Measurements from ENCODE around the gene CYSRT1.

CYSRT1 gene

DNA sequence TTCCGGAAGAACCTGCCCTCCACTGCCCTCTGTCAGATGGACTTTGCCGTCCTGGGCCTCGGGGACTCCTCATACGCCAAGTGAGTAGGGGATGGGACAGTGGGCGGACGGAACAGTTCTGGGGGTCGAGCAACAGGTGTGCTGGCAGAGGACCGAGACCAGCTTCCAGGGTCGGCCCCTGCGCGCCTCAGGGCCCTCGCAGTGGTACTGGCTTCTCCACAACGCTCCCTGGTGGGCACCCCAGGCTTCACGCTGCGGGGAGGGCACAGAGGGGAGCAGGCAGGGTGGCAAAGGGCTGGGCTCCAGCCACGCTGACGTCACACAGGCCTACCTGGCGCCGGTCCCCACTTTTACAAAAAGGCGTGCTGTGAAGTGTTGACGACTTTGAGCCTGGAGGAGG is 12.5 kb upstream of the CYSRT1 start:
- DNase-seq (ENCODE audit: low read depth), result no peak

DNA sequence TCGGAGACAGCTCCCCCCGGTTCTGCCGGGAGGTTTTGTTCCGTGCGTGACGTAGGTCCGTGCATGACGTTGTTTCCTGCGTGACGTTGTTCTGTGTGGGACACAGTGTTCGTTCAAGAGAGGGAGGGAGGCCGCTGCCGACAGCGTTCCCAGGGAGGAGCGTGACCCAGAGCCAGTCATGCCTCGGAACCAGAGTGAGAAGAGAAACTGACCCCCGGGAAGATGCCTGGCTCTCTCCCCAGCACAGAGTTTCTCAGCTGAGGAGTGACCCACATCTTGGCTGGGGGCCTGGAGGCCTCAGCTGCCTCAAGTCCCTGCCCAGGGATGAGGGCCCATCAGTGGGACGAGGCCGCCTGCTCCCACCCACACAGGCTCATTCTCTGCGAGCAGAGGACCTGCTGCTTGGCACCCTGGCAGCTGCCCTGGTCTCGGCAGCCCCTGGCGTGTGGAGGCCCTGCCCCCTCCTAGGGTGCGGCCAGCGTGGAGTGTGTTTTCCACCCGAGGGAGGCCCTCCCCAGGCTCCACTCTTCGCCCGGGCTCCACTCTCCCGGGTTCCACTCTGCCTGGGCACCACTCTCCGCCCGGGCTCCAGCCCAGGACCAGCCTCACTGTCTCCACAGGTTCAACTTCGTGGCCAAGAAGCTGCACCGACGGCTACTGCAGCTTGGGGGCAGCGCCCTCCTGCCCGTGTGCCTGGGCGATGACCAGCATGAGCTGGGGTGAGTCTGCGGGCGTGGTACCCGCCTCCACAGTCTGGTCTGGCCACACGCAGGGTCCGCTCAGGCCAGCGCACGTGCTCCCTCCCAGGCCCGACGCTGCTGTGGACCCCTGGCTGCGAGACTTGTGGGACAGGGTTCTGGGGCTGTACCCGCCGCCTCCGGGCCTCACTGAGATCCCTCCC is 11.6 kb upstream of the CYSRT1 start:
- DNase-seq (ENCODE audit: low read depth), result no peak

DNA sequence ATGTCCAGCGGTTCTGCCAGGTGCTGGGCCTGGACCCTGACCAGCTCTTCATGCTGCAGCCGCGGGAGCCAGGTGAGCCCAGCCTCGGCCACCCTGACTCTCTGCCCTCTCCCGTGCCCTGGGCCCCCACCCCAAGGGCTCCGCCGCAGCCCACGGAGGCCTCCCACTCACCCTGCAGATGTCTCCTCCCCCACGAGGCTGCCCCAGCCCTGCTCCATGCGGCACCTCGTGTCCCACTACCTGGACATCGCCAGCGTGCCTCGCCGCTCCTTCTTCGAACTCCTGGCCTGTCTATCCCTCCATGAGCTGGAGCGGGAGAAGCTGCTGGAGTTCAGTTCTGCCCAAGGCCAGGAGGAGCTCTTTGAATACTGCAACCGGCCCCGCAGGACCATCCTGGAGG is 10.4 kb upstream of the CYSRT1 start:
- DNase-seq (ENCODE audit: low read depth), result no peak

DNA sequence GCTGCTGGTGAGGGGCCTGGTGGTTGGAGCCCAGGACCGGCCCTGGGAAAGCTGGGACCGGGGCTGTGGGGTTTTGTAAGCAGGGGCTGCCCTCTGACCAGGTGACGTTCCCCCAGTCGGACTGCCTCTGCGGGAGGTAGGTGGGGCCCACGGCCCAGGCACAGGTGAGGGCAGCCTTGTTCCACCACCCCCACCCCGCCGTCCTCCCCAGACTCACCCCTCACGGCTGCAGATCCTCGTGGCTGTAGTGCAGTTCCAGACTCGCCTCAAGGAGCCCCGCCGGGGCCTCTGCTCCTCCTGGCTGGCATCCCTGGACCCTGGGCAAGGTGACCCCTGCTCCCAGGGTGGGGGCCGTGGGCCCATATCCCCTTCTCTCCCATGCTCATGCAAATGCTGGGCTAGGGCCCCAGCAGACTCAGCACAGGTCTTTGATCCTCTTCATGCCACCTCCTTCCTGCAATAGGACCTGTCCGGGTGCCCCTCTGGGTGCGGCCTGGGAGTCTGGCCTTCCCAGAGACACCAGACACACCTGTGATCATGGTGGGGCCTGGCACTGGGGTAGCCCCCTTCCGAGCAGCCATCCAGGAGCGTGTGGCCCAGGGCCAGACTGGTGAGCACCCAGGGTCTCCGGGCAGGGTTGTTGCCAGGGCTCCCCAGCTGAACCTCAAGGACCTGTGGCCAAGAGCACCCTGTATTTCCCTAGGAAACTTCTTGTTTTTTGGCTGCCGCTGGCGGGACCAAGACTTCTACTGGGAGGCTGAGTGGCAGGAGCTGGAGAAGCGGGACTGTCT is 9.6 kb upstream of the CYSRT1 start:
- no peak for DNase-seq (ENCODE audit: low read depth)

DNA sequence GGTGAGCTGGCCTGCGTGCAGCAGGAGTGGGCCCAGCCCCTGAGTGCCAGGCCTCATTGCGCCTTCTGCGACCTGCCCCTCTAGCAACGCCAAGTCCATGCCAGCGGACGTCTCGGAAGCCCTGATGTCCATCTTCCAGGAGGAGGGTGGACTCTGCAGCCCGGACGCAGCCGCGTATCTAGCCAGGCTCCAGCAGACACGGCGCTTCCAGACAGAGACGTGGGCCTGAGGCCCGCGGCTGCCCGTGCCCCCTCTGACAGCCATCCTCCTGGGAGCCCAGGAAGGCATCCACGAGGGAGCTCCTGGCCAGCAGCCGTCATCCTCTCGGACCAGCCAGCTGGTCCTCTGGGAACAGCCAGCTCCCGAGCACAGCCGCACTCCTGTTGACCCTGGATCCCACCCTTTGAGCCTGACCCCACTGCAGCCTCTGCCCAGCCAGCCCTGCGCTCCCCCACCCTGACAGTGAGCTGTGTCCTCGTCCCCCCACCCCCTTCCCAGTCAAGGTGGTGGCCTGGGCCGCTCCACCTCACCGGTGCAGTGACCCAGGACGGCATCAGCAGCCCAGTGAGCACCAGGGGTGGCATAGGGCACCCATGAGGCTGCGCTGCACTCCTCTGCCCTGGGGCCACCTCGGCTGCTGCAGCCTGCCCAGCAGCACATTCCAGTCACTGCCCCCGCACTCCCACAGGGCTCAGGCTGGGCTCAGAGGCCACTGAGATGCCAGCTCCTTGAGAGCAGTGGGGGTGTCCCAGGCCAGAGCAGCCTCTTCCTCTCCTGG is 8.6 kb upstream of the CYSRT1 start:
- DNase-seq (ENCODE audit: low read depth), result no peak

DNA sequence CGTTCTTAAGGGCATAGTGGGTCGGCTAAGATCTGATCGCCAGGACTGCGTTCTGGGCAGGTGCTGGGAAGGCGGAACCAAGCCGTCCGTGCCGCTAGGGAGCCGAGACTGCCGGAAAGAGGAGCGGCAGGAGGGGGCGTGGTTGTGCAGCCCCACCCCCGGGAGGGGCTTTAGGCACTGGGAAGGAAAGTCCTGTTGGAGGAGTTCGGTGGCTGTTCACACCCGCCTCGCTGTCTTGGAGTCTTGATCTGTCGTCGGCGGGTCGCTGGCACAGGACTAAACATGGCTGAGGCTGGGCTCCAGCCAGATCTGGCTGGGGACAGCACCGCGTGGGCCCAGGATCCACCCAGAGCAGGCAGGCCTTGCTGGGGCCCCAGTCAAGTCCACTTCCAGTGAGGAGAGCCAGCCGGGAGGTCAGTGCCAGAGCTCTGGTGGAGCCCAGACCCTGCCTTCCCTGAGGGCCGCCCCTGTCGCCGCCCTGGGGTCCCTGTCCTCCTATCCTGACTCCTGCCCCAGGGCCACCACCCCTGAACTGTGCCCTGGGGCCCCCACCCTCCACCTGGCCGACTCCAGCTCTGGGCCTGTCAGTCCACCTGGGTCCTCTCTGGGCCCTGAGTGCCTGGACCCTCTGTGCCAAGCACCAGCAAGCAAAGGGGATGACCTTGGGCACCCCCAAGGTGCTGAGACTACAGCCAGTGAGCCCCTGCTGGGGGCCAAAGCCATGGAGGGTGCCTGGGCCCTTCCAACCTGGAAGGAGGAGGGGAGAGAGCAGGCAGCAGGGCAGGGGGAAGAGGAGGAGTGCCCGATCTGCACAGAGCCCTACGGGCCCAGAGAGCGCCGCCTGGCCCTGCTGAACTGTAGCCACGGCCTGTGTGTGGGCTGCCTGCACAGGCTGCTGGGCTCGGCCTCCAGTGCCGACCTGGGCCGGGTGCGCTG is 7.4 kb upstream of the CYSRT1 start:
- DNase-seq (ENCODE audit: low read depth), result no peak

DNA sequence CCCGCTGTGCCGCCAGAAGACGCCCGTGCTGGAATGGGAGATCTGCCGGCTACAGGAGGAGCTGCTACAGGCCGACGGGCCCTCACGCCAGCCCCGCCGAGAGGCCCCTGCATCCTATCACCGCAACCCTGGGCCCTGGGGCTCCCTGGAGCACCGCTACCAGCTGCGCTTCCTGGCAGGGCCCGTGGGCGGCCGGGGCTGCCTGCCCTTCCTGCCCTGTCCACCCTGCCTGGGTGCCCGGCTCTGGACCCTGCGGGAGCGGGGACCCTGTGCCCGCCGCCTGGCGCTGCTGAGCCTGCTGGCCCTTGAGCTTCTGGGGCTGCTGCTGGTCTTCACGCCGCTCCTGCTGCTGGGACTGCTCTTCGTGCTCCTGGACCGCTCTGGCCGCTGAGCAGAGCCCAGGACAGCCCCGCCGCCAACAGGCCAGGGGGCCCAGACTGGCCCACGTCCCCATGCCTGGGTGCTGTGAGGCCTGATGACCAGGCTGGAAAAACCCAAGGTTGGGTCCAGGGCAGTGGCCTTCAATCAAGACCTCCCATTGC is 6.7 kb upstream of the CYSRT1 start:
- DNase-seq (ENCODE audit: low read depth), result no peak

DNA sequence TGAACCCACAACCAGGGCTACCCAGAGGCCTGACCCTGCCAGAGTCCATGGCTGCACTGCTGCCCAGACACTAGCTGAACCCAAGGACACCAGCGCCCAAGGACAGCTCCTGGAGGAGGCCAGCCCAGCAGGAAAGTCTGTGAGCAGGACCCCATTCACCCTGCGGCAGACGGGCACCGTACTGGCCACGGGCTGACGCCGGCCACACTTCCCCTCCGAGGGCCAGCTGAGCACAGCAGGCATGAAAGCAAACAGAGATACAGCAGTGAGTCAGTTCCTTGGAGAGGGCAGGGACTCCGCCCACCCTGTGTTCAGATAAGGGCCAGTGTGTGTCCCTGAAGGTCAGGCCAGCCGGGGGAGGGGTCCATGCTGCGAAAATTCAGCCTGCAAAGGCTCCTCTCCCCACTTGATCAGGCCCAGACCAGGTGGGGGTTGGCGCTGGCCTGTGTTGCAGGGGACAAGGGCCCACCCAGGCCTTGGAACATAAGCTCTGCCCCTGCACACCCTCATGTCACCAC is 6.2 kb upstream of the CYSRT1 start:
- DNase-seq (ENCODE audit: low read depth), result no peak

DNA sequence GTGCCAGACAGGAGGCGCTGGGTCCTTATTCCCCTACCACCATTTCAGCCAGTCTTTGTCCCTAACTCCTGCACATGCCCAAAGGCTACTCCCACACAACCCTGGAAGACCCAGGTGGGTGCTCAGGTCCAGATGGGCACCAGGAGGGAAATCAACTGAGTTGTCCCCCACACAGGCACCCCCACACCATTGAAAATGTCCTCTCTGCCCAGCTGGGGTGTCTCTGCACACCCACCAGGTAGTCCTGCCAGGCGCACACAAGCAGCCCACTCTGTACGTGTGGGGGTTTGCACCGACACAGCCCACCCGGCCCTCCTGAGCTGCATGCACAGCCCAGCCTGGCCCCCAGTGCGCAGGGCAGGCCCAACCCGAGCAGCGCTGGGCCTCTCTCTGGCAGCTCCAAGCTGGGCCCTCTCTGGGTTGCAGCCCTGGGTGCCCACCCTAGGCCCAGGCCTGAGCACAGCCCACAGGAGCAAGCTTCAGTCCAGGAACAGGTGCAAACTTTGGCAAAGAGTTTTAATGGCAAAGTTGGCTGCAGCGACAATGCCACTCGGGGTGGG is 5.1 kb upstream of the CYSRT1 start:
- no peak for DNase-seq (ENCODE audit: low read depth)

DNA sequence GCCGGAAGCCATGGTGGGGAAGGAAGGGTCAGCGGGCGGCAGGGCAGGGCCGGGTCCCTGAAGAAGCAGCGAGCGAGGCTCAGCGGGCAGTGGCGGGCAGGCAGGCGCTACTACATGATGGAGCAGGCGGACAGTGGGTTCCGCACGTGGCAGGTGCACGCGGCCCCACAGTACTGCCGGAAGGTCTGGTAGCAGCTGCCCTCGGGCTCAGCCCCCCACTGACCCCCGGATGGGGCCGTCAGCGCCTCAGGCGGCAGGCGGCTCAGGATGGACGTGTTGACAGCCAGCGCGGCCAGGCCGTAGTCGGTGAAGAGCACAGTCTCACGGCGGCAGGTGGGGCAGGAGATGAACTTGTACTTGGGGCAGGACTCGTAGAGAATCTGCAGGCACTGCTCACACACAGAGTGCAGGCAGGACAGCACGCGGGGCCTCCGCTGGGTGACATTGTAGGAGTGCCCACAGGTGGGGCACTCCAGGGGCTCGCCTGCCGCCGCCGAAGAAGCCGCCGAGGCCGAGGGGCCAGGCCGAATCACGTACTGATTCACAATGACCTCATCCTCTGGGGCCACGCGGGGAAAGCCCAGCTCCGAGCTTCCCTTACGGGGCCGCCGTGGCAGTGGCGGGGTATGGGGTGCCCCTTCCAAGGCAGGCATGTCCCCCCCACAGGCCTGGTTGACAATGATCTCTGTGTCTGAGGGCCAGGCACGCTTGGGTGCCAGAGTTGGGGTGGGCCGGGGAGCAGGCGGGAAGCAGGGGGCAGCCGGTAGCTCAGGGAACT is 4.5 kb upstream of the CYSRT1 start:
- DNase-seq (ENCODE audit: low read depth), result no peak

DNA sequence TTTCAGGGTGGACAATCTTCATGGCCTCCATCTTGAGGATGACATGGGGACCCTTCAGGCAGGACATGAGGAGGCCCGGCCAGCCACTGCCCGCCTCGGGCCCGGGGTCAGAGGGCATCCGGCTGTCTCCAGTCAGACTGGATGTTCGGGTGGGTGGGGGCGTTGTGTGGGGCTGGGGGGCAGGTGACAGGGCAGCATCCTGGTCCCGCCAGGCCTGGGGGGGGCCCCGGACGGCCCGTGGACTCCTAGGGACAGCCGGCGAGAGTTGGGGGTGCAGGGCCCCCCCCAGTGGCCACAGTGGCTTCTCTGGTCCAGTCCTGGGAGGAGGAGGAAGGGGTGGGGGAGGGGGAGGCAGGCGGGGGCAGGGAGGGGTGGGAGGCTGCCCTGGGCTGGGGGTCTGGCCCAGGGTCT is 3.9 kb upstream of the CYSRT1 start:
- no peak for DNase-seq (ENCODE audit: low read depth)

DNA sequence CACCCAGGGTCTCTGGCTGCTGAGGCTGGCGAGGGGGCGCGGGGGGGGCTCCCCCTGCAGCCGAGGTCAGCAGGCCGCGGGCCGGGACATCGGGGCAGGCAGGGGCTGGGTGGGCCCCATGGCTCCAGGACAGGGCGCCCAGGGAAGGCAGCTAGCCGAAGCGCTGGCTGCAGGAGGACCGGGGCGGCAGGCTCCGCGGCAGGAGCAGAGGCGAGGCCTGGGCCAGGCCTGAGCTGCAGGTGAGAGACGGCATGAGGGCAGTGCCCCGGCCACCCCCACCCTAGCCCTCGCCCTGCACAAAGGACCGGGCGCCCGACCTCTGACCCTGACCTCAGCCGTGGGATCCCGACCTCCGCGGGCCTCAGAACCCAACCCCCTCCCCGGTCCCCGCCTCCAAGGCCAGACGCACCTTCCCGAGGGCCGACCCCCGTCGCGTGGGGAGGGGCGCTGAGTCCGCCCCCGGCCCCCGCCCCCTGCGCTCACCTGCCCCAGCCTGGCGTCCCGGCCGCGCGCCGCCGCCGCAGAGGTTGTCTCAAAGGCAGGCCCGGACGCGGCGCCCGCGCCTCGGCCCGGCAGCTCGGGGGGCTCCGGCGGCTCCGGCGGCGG is 3.4 kb upstream of the CYSRT1 start:
- DNase-seq (ENCODE audit: low read depth), result no peak

DNA sequence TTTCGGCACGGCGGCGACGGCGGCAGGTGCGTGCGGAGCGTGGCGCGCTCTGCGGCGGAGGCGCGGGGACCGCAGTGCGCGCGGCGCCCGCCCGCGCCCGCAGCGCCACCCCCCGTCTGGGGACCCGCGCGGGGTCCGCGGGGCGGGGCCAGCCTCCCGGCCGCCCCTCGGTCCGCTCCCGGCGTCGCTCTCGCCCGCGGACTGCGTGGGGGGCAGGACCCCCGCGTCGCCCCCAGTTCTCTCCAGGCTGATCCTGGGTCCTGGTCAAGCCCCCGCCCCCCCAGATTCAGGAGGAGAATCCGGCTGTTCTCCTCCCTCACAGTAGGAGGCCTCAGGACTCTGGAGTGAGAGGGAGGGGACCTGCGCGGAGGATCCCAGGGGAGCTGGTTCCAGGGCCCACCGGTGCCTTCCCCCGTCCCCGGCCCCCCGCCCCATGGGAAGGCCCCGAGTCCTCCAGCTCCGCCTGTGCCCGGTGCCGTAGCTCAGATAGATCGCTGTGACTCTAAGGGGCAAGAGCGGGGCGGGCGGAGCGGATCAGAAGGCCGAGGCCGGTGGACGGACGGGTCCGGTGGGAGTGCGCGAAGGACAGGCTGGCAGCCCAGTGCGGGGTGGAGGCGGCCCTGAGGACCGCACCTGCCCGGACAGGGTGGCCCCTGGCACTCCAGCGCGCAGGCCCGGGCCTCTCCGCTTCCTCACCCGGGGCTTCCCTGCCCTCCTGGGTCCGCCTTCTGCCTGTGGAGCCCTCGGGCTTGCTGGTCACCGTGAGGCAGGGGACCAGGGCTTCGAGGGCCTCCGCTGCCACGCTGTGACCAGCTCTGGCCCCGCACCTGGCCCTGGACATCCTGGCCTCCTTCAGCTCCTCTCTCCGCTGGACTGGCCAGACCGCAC is 2.5 kb upstream of the CYSRT1 start, which contains the start of gene RNF208:
Gene RNF208, minus strand, starts transcription at position 51 of the 888 bp plus-strand sequence. CDS start 1,028 bp downstream, outside the sequence.
- no peak for DNase-seq (ENCODE audit: low read depth)

DNA sequence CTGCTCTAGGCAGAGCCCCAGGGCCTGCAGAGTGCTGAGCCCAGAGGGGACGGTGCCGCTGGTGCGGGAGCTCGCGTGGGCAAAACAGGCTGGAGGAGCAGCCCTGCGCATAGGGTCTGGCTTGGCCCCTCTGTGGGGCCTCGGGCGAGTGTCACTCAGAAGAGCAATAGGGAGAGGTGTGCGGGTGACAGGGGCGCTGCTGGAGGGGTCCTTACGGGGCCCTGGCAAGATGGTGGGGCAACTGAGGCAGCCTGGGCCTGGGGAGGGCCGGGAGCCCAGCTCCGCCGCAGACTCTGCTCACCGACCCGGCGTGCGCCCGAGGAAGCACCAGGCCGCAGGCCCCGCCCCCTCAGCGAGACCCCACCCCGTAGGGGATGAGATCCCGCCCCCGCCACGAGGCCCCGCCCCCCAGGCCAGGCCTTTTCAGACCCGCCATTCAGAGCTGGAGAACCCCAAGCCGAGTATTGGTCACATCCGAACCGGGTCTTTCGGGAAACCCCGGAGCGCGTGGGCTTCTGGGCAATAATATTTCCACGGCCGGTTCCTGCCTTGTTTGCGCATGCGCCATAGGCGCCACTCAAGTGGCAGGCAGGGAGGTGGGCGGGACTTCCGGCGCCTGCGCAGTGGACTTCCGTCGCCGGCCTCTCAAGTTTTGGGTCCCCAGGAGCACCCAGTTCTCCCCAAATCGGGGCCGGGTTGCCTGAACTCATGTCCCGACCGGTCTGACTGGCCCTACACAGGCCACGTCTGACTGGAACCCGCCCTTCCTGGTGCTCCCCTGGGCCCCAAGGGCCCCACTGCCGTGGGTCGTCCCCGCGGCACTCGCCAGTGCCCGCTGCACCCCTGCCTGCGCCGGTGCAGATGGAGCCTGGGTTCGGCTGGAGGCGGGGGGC is 1.6 kb upstream of the CYSRT1 start:
- peak; percentile 98 for DNase-seq (ENCODE audit: low read depth)

DNA sequence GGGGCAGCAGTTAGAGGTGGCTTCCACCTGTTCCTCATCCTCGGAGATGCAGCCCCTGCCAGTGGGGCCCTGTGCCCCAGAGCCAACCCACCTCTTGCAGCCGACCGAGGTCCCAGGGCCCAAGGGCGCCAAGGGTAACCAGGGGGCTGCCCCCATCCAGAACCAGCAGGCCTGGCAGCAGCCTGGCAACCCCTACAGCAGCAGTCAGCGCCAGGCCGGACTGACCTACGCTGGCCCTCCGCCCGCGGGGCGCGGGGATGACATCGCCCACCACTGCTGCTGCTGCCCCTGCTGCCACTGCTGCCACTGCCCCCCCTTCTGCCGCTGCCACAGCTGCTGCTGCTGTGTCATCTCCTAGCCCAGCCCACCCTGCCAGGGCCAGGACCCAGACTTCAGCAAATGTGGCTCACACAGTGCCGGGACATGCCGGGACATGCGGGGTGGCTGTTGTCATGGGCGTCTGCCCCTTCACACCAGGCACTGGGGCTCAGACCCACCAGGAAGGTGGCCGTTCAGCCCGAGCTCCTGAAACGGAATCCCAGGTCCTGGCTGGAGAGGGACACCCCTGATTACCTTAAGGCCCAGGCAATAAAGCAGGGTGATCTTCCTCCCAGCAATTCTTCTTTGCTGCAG is 841 bp downstream of the CYSRT1 start:
- no peak for DNase-seq (ENCODE audit: low read depth)

DNA sequence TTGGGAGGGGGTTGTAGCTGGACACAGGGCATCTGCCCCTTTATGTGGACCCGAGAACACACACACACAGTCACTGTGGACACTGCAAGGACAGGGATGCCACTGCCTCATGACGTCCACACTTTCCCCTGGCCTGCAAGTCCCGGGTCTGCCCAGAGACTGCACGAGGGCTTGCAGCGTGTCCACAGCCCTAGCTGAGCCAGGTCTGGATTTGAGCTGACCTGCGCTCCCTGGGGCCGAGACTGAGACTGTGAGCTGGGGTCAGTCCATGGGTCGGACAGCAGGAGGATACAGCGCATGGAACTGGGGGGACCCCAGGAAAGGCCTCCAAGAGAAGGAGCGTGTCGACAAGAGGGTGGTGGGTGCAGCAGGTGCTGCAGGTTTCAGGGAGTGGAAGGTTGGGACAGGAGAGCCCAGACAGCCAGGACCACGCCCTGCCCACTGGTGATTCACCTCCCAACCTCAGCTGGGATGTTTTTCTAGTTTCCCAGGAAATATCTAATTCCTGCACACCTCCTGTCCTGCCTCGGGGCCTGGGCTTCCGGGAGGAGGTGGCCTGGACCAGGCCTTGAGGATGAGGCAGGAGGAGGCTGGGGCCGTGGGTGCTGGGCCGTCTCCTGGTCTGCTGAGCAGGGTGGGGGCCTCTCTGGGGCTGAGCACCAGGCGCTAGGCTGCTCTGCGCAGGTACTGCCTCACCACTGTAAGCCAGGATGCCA is 1.5 kb downstream of the CYSRT1 start:
- no peak for DNase-seq (ENCODE audit: low read depth)

Measured in activated T-cell treated with anti-CD3 and anti-CD28 coated beads for 48 hours (primary cell).